ENCODE results near the gene SEC14L3. TPM values are rescaled to one million over a fixed set of nuclear protein-coding genes. Genes with fewer than 3 reads are reported as not detected.

Gene SEC14L3
- total RNA-seq, 1 experiment from 2014 or later, result not detected

DNA sequence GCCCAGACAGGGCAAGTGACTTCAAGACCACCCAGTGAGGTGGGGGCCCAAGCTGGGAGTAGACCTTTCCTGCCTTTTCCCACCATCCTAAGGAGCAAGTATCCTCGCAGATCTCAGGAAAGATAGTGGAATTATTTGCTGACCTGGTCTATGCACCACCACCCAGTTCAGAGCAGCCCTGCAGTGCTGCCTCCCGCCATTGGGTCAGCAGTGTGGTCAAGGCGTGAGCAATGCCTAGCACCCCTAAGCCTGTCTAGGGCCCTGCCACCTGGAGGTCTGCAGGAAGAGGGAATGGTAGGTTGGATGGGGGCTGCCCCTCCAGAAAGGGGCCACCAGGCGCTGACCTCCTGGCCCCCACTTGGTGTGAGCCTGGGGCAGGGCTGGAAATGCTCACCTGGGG is 39.7 kb downstream of the SEC14L3 start:
- Mint-ChIP-seq H3K36me3 (ENCODE audit: insufficient read depth in 1 of 3, low read depth in 3 of 3) (peaks cover 12 to 21% (median 17%) of the 10 kb centered on the region in 3 experiments), H3K9me3 (no peaks in the 10 kb centered on the region), H3K27me3 (ENCODE audit: low read depth) (no peaks in the 10 kb centered on the region; the same call in 1 of the 2 replicates), H3K27ac (no peak overlapping the region), H3K4me3 (no peak overlapping the region), H3K4me1 (peaks cover 11 to 14% of the 10 kb centered on the region in 2 experiments)
- Histone ChIP-seq H4K5ac (ENCODE audit: insufficient read length, low read depth, low read length) (no peak overlapping the region), H3T11ph (ENCODE audit: low read length) (no peak overlapping the region), H3K27ac (ENCODE audit: insufficient read length, low read depth, low read length) (no peak overlapping the region), H3K9ac (ENCODE audit: extremely low read depth, insufficient read length, low read length) (no peak overlapping the region), H3K14ac (ENCODE audit: insufficient read depth, low read length) (peak overlapping the region; percentile 39; the same call in 1 of the 2 replicates), H2BK15ac (ENCODE audit: low read depth, low read length) (no peak overlapping the region), H3K4me2 (ENCODE audit: insufficient read depth, insufficient read length, low read length) (no peak overlapping the region), H3K27me3 (ENCODE audit: insufficient read depth, low read length) (no peaks in the 10 kb centered on the region), H3K9me3 (ENCODE audit: control insufficient read depth, low read depth, low read length) (no peaks in the 10 kb centered on the region), H3K18ac (ENCODE audit: insufficient read length, low read depth, low read length) (no peak overlapping the region), H2BK120ac (ENCODE audit: low read depth, low read length, poor library complexity, severe bottlenecking) (no peak overlapping the region), H3K4ac (ENCODE audit: low read depth, low read length) (no peak overlapping the region), H2BK20ac (ENCODE audit: low read depth, low read length, poor library complexity, severe bottlenecking) (no peak overlapping the region), H2AFZ (ENCODE audit: low read length) (no peak overlapping the region), H2BK12ac (ENCODE audit: insufficient read length, low read depth, low read length) (no peak overlapping the region), H4K91ac (ENCODE audit: insufficient read length, low read depth, low read length) (no peak overlapping the region), H4K20me1 (ENCODE audit: control insufficient read depth, insufficient read depth, insufficient read length) (no peaks in the 10 kb centered on the region), H4K8ac (replicated peaks; ENCODE audit: insufficient read length, low read depth, low read length) (no peak overlapping the region), H3K23me2 (ENCODE audit: insufficient read length, low read depth, low read length, poor library complexity, severe bottlenecking) (no peaks in the 10 kb centered on the region), H3K79me1 (ENCODE audit: insufficient read depth, low read depth, low read length, poor library complexity, severe bottlenecking) (no peaks in the 10 kb centered on the region), H2AK5ac (ENCODE audit: insufficient read length, low read length) (no peak overlapping the region), H3K4me1 (ENCODE audit: insufficient read depth, low read length) (no peaks in the 10 kb centered on the region), H3K56ac (ENCODE audit: insufficient read length, low read depth, low read length) (no peak overlapping the region), H2BK5ac (ENCODE audit: insufficient read length, low read length) (no peak overlapping the region), H3K23ac (ENCODE audit: insufficient read length, low read depth, low read length) (no peak overlapping the region), H3K79me2 (ENCODE audit: insufficient read depth, low read length) (no peaks in the 10 kb centered on the region; the same call in 1 of the 2 replicates)
- WGBS (ENCODE audit: extremely low coverage, insufficient read length, low lambda C conversion rate), result no CpG with 5 or more reads among the region's 4 CpGs
- DNase-seq, result no peak
- TF ChIP-seq, protein P1, sequence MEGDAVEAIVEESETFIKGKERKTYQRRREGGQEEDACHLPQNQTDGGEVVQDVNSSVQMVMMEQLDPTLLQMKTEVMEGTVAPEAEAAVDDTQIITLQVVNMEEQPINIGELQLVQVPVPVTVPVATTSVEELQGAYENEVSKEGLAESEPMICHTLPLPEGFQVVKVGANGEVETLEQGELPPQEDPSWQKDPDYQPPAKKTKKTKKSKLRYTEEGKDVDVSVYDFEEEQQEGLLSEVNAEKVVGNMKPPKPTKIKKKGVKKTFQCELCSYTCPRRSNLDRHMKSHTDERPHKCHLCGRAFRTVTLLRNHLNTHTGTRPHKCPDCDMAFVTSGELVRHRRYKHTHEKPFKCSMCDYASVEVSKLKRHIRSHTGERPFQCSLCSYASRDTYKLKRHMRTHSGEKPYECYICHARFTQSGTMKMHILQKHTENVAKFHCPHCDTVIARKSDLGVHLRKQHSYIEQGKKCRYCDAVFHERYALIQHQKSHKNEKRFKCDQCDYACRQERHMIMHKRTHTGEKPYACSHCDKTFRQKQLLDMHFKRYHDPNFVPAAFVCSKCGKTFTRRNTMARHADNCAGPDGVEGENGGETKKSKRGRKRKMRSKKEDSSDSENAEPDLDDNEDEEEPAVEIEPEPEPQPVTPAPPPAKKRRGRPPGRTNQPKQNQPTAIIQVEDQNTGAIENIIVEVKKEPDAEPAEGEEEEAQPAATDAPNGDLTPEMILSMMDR (conservative IDR thresholded peaks at IDR 0.05), result no peak

Data from H9 (cell line).